H9 (cell line): Measurements from ENCODE around the gene ITPR1. TPM values are rescaled to one million over a fixed set of nuclear protein-coding genes. Genes with fewer than 3 reads are reported as not detected.

ENCODE experiments used
- DNase-seq: peaks from one replicate; pipeline ENCODE4 v3.0.0-alpha.2; 2017
- H2AFZ ChIP-seq: one replicate; pipeline ENCODE4 v1.6.1; 2013; ENCODE audit warnings: mild to moderate bottlenecking, low read length, control low read depth, moderate library complexity
- H2AK5ac ChIP-seq: 2 replicates; pipeline ENCODE4 v1.6.1; 2013; ENCODE audit warnings: low read length, control low read depth, mixed read lengths; ENCODE audit not compliant: insufficient read length
- H2BK120ac ChIP-seq: one replicate; pipeline ENCODE4 v1.6.1; 2013; ENCODE audit warnings: low read depth, mild to moderate bottlenecking, low read length, control low read depth, inconsistent platforms; ENCODE audit not compliant: poor library complexity, severe bottlenecking
- H2BK12ac ChIP-seq: 2 replicates; pipeline ENCODE4 v1.6.1; 2013; ENCODE audit warnings: low read length, control low read depth, mixed read lengths, low read depth; ENCODE audit not compliant: insufficient read length
- H2BK15ac ChIP-seq: 2 replicates; pipeline ENCODE4 v1.6.1; 2013; ENCODE audit warnings: low read depth, low read length, control low read depth
- H2BK20ac ChIP-seq: one replicate; pipeline ENCODE4 v1.6.1; 2013; ENCODE audit warnings: low read depth, mild to moderate bottlenecking, low read length, control low read depth, inconsistent platforms; ENCODE audit not compliant: poor library complexity, severe bottlenecking
- H2BK5ac ChIP-seq: 2 replicates; pipeline ENCODE4 v1.6.1; 2013; ENCODE audit warnings: low read length, control low read depth, mixed read lengths; ENCODE audit not compliant: insufficient read length
- H3K14ac ChIP-seq: 2 replicates; pipeline ENCODE4 v1.6.1; 2013; ENCODE audit warnings: low read length, control low read depth; ENCODE audit not compliant: insufficient read depth
- H3K18ac ChIP-seq: 2 replicates; pipeline ENCODE4 v1.6.1; 2013; ENCODE audit warnings: low read depth, mild to moderate bottlenecking, mixed read lengths, low read length, control low read depth; ENCODE audit not compliant: insufficient read length
- H3K23ac ChIP-seq: 2 replicates; pipeline ENCODE4 v1.6.1; 2013; ENCODE audit warnings: low read length, control low read depth, mixed read lengths, low read depth; ENCODE audit not compliant: insufficient read length
- H3K23me2 ChIP-seq: 2 replicates; pipeline ENCODE4 v1.6.1; 2013; ENCODE audit warnings: low read depth, mild to moderate bottlenecking, mixed read lengths, low read length, control low read depth; ENCODE audit not compliant: insufficient read length, poor library complexity, severe bottlenecking
- H3K27ac ChIP-seq: 2 replicates; pipeline ENCODE4 v1.5.1; 2013; ENCODE audit warnings: low read length, control low read depth, mixed read lengths, low read depth; ENCODE audit not compliant: insufficient read length
- H3K27me3 ChIP-seq: 2 replicates; pipeline ENCODE4 v1.6.1; 2013; ENCODE audit warnings: low read length, control low read depth, inconsistent platforms; ENCODE audit not compliant: insufficient read depth
- H3K4ac ChIP-seq: 2 replicates; pipeline ENCODE4 v1.6.1; 2013; ENCODE audit warnings: low read depth, mild to moderate bottlenecking, control low read depth, inconsistent platforms, low read length, moderate library complexity
- H3K4me1 ChIP-seq: 2 replicates; pipeline ENCODE4 v1.6.1; 2013; ENCODE audit warnings: low read length, control low read depth, inconsistent platforms; ENCODE audit not compliant: insufficient read depth
- H3K4me2 ChIP-seq: 2 replicates; pipeline ENCODE4 v1.6.1; 2013; ENCODE audit warnings: low read length, control low read depth, mixed read lengths; ENCODE audit not compliant: insufficient read length, insufficient read depth
- H3K56ac ChIP-seq: 2 replicates; pipeline ENCODE4 v1.6.1; 2013; ENCODE audit warnings: low read depth, mild to moderate bottlenecking, mixed read lengths, low read length, control low read depth; ENCODE audit not compliant: insufficient read length
- H3K79me1 ChIP-seq: 2 replicates; pipeline ENCODE4 v1.6.1; 2013; ENCODE audit warnings: low read depth, mild to moderate bottlenecking, moderate library complexity, low read length, control low read depth, inconsistent platforms; ENCODE audit not compliant: insufficient read depth, poor library complexity, severe bottlenecking
- H3K79me2 ChIP-seq: 2 replicates; pipeline ENCODE4 v1.6.1; 2013; ENCODE audit warnings: low read length, control low read depth, inconsistent platforms; ENCODE audit not compliant: insufficient read depth
- H3K9ac ChIP-seq: 2 replicates; pipeline ENCODE4 v1.6.1; 2013; ENCODE audit warnings: low read length, control low read depth, mixed read lengths; ENCODE audit not compliant: insufficient read length; ENCODE audit errors: extremely low read depth
- H3K9me3 ChIP-seq: one replicate; pipeline ENCODE4 v1.6.1; 2013; ENCODE audit warnings: low read depth, low read length, inconsistent platforms; ENCODE audit not compliant: control insufficient read depth
- H3T11ph ChIP-seq: one replicate; pipeline ENCODE4 v1.6.1; 2013; ENCODE audit warnings: mild to moderate bottlenecking, low read length, control low read depth, inconsistent platforms
- H4K20me1 ChIP-seq: one replicate; pipeline ENCODE4 v1.6.1; 2013; ENCODE audit not compliant: control insufficient read depth, insufficient read length, insufficient read depth
- H4K5ac ChIP-seq: 2 replicates; pipeline ENCODE4 v1.6.1; 2013; ENCODE audit warnings: low read depth, mild to moderate bottlenecking, mixed read lengths, low read length, control low read depth; ENCODE audit not compliant: insufficient read length
- H4K8ac ChIP-seq: replicated peaks from 2 replicates; pipeline ENCODE4 v1.6.1; 2013; ENCODE audit warnings: low read length, control low read depth, mixed read lengths, low read depth; ENCODE audit not compliant: insufficient read length
- H4K91ac ChIP-seq: 2 replicates; pipeline ENCODE4 v1.6.1; 2013; ENCODE audit warnings: low read depth, mild to moderate bottlenecking, moderate library complexity, mixed read lengths, low read length, control low read depth; ENCODE audit not compliant: insufficient read length
- H3K27ac Mint-ChIP-seq, 3 experiments: 2 replicates in 2 of 3; 3 replicates in 1 of 3; pipeline ENCODE4 v1.8.0; 2020 to 2021; ENCODE audit warnings: mixed read lengths in 3 of 3, mild to moderate bottlenecking in 1 of 3, moderate library complexity in 1 of 3
- H3K27me3 Mint-ChIP-seq: 2 replicates; pipeline ENCODE4 v1.8.0; 2021; ENCODE audit warnings: low read depth, mild to moderate bottlenecking, moderate library complexity, mixed read lengths
- H3K36me3 Mint-ChIP-seq, 3 experiments: 2 replicates in 2 of 3; 3 replicates in 1 of 3; pipeline ENCODE4 v1.8.0; 2020 to 2021; ENCODE audit warnings: low read depth in 3 of 3, mixed read lengths in 3 of 3; ENCODE audit not compliant: insufficient read depth in 1 of 3
- H3K4me1 Mint-ChIP-seq, 2 experiments: 2 replicates each; pipeline ENCODE4 v1.8.0; 2020; ENCODE audit warnings: mixed read lengths in 2 of 2
- H3K4me3 Mint-ChIP-seq, 2 experiments: 2 replicates in 1 of 2; 3 replicates in 1 of 2; pipeline ENCODE4 v1.8.0; 2020 to 2021; ENCODE audit warnings: mild to moderate bottlenecking in 2 of 2, mixed read lengths in 2 of 2, moderate library complexity in 1 of 2
- H3K9me3 Mint-ChIP-seq, 2 experiments: 2 replicates in 1 of 2; 3 replicates in 1 of 2; pipeline ENCODE4 v1.8.0; 2020; ENCODE audit warnings: mild to moderate bottlenecking in 2 of 2, mixed read lengths in 2 of 2, moderate library complexity in 1 of 2
- CTCF ChIP-seq: fragments of 200-600 bp; sonication (generic); conservative IDR thresholded peaks from 3 replicates; pipeline ENCODE4 v1.8.0; 2021; ENCODE audit warnings: antibody characterized with exemption, mild to moderate bottlenecking
- whole genome bisulfite sequencing: extraction: QIAGEN DNeasy Blood & Tissue Kit; methylation state at CpG from one replicate; pipeline ENCODE4 v1.1.7; 2013; ENCODE audit warnings: missing lambda C conversion rate, low lambda C conversion rate, mixed read lengths; ENCODE audit not compliant: insufficient read length; ENCODE audit errors: extremely low coverage; 5-methylcytosine and 5-hydroxymethylcytosine counted together
- total RNA-seq: library from RNA; stranded (reverse); gene quantifications from 2 replicates; pipeline ENCODE4 v1.2.1, GENCODE V29; 2021

ITPR1 gene
- total RNA-seq, 1 experiment from 2014 or later, result 4.2 TPM

GRCh38 chr3:4573153-4573552, 80.0 kb downstream of the ITPR1 start:
- Histone ChIP-seq H2BK15ac (no peak overlapping the region), H3K4ac (no peak overlapping the region)
- WGBS, result no CpG with 5 or more reads among the region's 2 CpGs

More at GRCh38 chr3:4573153-4573552, 80.0 kb downstream of the ITPR1 start:
- Mint-ChIP-seq H3K27ac (no peak overlapping the region), H3K4me3 (no peak overlapping the region), H3K4me1 (peaks cover 4 to 7% of the 10 kb centered on the region in 2 experiments), H3K27me3 (no peaks in the 10 kb centered on the region), H3K9me3 (no peaks in the 10 kb centered on the region), H3K36me3 (no peaks in the 10 kb centered on the region)
- H3K79me2 ChIP-seq, result 0 out of 2 replicates have a peak, but pooled peaks cover 2% of the 10 kb centered on the region
- no peak overlapping the region for H3K56ac ChIP-seq
- no peak overlapping the region for H2BK120ac ChIP-seq
- H3K14ac ChIP-seq, result no peak overlapping the region
- H3K23me2 ChIP-seq, result no peaks in the 10 kb centered on the region
- no peak overlapping the region for H2AK5ac ChIP-seq
- H3K9ac ChIP-seq, result no peak overlapping the region
- no peak overlapping the region for H3T11ph ChIP-seq
- no peak overlapping the region for H4K91ac ChIP-seq
- no peak for TF ChIP-seq CTCF
- H2BK20ac ChIP-seq, result no peak overlapping the region
- H2BK12ac ChIP-seq, result no peak overlapping the region
- H3K27me3 ChIP-seq, result no peaks in the 10 kb centered on the region
- no peak overlapping the region for H2BK5ac ChIP-seq
- no peak overlapping the region for H3K18ac ChIP-seq
- DNase-seq, result no peak
- H3K4me1 ChIP-seq, result no peaks in the 10 kb centered on the region
- H4K8ac ChIP-seq, result no peak overlapping the region
- H3K4me2 ChIP-seq, result no peak overlapping the region
- H2AFZ ChIP-seq, result no peak overlapping the region
- H4K5ac ChIP-seq, result no peak overlapping the region
- no peaks in the 10 kb centered on the region for H3K9me3 ChIP-seq
- no peaks in the 10 kb centered on the region for H4K20me1 ChIP-seq
- no peak overlapping the region for H3K27ac ChIP-seq
- no peaks in the 10 kb centered on the region for H3K79me1 ChIP-seq
- H3K23ac ChIP-seq, result no peak overlapping the region
